ENCODE data around the gene FYB1. TPM values are rescaled to one million over a fixed set of nuclear protein-coding genes. Genes with fewer than 3 reads are reported as not detected.

Gene FYB1
- total RNA-seq, 2 experiments from 2014 or later, result 0.16 TPM; not detected in 1

GRCh38 chr5:39190311-39191102, 28.9 kb downstream of the FYB1 start:
- no peaks in the 10 kb centered on the region for H4K20me1 ChIP-seq (ENCODE audit: insufficient read depth, low read length)
- no peak overlapping the region for H3K27ac ChIP-seq (ENCODE audit: low read depth, low read length, poor library complexity, severe bottlenecking)
- no peak overlapping the region for H2AFZ ChIP-seq (ENCODE audit: low read length)
- no peaks in the 10 kb centered on the region for H3K9me2 ChIP-seq (ENCODE audit: insufficient read depth, low read length)
- POLR2A ChIA-PET, result no interaction called here
- TF ChIP-seq EZH2phosphoT487 (IDR thresholded peaks at IDR 0.05; ENCODE audit: borderline replicate concordance, low read depth, low read length) (no peak), CTCF (conservative IDR thresholded peaks at IDR 0.05; ENCODE audit: low read length) (no peak)
- DNase-seq (ENCODE audit: low spot score), result no peak
- H3K4me1 ChIP-seq (ENCODE audit: insufficient read depth, low read length, poor library complexity, severe bottlenecking), result no peaks in the 10 kb centered on the region
- H3K79me2 ChIP-seq (ENCODE audit: insufficient read depth, low read depth, low read length), result no peaks in the 10 kb centered on the region
- H3K36me3 ChIP-seq (ENCODE audit: insufficient read depth, low read length), result no peaks in the 10 kb centered on the region
- BruUV-seq (replicated peaks), result no TSS peak
- H3K4me3 ChIP-seq (ENCODE audit: low read depth, low read length, poor library complexity, severe bottlenecking), result no peak overlapping the region
- H3K4me2 ChIP-seq (ENCODE audit: low read length), result no peak overlapping the region
- intact Hi-C loops (cut with micrococcal nuclease; ENCODE audit: unreplicated experiment), result no loop called here
- CTCF ChIA-PET (ENCODE audit: unreplicated experiment), result no interaction called here
- H3K9me3 ChIP-seq (ENCODE audit: low read length), result no peaks in the 10 kb centered on the region

- DNase-seq (ENCODE audit: low spot score), result no peak
- H3K4me1 ChIP-seq (ENCODE audit: insufficient read depth, low read length, poor library complexity, severe bottlenecking), result no peaks in the 10 kb centered on the region
- no peaks in the 10 kb centered on the region for H3K36me3 ChIP-seq (ENCODE audit: insufficient read depth, low read length)
- no peaks in the 10 kb centered on the region for H3K9me2 ChIP-seq (ENCODE audit: insufficient read depth, low read length)
- H3K4me3 ChIP-seq (ENCODE audit: low read depth, low read length, poor library complexity, severe bottlenecking), result no peak overlapping the region
- H2AFZ ChIP-seq (ENCODE audit: low read length), result no peak overlapping the region
- H3K4me2 ChIP-seq (ENCODE audit: low read length), result no peak overlapping the region
- ChIA-PET POLR2A (interaction anchor here (0.7 kb wide), 2 partner anchors 24 to 118 kb away, joined by 3 read pairs; no protein-coding TSS in a partner anchor), CTCF (ENCODE audit: unreplicated experiment) (no interaction called here)
- BruUV-seq (replicated peaks), result no TSS peak
- no peaks in the 10 kb centered on the region for H3K9me3 ChIP-seq (ENCODE audit: low read length)
- H3K79me2 ChIP-seq (ENCODE audit: insufficient read depth, low read depth, low read length), result no peaks in the 10 kb centered on the region
- no peaks in the 10 kb centered on the region for H4K20me1 ChIP-seq (ENCODE audit: insufficient read depth, low read length)
- intact Hi-C loops (cut with micrococcal nuclease; ENCODE audit: unreplicated experiment), result no loop called here
- no peak overlapping the region for H3K27ac ChIP-seq (ENCODE audit: low read depth, low read length, poor library complexity, severe bottlenecking)
- TF ChIP-seq CTCF (conservative IDR thresholded peaks at IDR 0.05; ENCODE audit: low read length) (no peak), EZH2phosphoT487 (IDR thresholded peaks at IDR 0.05; ENCODE audit: borderline replicate concordance, low read depth, low read length) (no peak)
Observed at GRCh38 chr5:39189292-39189955, 29.9 kb downstream of the FYB1 start.
